Left cardiac atrium (tissue), 4 donors: ENCODE measurements around the gene C2orf92. TPM values are rescaled to one million over a fixed set of nuclear protein-coding genes. Genes with fewer than 3 reads are reported as not detected.

ENCODE experiments used
- ATAC-seq, 2 donors: fragments of 200-7000 bp; cut with Tn5 transposase; one replicate each; pipeline ENCODE4 v1.9.1; 2020; ENCODE audit warnings: mild to moderate bottlenecking in 2 of 2, moderate library complexity in 2 of 2
- DNase-seq: peaks from one replicate; pipeline ENCODE4 v3.0.0-alpha.2; 2020
- intact Hi-C, 2 donors: fragments of 100-400 bp; cut with DNase I; formaldehyde crosslinking; loops; one replicate each; pipeline versions ENCODE4 v1.14.1 to v1.15.1; 2022 to 2023
- total RNA-seq, 2 donors: library from RNA; stranded (reverse); fragmentation: NEBNext Ultra II Directional; extraction: Animal tissue kit (Norgen Biotek cat#: 25700); gene quantifications; one replicate each; pipeline ENCODE4 v1.2.1, GENCODE V29; 2021
- donor health status: DM: no; HTN: yes; CAD: no.
- donor health status: DM: no; HTN: yes; CAD: no; lungs with severe emphysema.
- donor health status: DM: yes; HTN: yes; CAD: no.
- donor health status: Dilated cardiomyopathy.

Gene C2orf92
- total RNA-seq, 2 donors from 2014 or later, result 2.7 to 3.9 TPM

- intact Hi-C loops, result loop anchor here in 1 of 2 donors (10.0 kb wide), 1 partner anchor 665 kb away; no protein-coding TSS in a partner anchor
- ATAC-seq (no peak), DNase-seq (no peak)
Measured at GRCh38 chr2:97719362-97720155, 50.0 kb downstream of the C2orf92 start.

DNA sequence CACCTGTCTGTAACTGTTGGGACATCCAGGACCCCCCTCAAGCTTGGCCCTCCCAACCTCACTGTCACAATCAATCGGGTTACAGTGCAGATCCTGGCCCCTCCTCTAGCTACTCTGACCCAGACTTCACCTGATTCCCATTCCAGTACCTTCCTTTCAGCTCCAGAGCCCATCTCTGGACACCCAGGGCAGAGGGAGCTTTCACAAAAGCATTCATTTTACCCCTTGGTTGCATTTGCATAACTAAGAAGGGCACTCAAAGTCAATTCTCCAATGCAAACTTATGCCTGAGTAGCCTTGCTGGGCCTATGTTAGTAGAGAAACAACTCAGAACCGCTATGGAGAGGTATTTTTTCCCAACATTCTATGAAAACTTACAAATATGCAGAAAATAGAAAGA lies 51.2 kb downstream of the C2orf92 start:
- ATAC-seq, result no peak
- intact Hi-C loops, result no loop called here

DNA sequence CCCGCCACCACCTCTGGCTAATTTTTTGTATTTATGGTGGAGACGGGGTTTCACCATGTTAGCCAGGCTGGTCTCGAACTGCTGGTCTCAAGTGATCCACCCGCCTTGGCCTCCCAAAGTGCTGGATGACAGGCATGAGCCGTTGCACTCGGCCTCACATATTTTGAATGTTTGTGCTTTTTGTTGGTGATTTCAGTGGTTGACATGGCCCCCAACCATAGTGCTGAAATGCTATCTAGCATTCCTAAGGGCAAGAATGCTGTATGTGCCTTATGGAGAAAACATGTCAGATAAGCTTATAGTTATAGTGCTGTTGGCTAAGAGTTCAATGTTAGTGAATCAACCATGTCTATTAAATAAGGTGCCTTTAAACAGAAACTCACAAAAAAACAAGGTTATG lies 52.7 kb downstream of the C2orf92 start:
- ATAC-seq (no peak), DNase-seq (peak; percentile 2)
- intact Hi-C loops, result no loop called here

More for the DNA sequence above, 51.2 kb downstream of the C2orf92 start:
- no peak for DNase-seq

DNA sequence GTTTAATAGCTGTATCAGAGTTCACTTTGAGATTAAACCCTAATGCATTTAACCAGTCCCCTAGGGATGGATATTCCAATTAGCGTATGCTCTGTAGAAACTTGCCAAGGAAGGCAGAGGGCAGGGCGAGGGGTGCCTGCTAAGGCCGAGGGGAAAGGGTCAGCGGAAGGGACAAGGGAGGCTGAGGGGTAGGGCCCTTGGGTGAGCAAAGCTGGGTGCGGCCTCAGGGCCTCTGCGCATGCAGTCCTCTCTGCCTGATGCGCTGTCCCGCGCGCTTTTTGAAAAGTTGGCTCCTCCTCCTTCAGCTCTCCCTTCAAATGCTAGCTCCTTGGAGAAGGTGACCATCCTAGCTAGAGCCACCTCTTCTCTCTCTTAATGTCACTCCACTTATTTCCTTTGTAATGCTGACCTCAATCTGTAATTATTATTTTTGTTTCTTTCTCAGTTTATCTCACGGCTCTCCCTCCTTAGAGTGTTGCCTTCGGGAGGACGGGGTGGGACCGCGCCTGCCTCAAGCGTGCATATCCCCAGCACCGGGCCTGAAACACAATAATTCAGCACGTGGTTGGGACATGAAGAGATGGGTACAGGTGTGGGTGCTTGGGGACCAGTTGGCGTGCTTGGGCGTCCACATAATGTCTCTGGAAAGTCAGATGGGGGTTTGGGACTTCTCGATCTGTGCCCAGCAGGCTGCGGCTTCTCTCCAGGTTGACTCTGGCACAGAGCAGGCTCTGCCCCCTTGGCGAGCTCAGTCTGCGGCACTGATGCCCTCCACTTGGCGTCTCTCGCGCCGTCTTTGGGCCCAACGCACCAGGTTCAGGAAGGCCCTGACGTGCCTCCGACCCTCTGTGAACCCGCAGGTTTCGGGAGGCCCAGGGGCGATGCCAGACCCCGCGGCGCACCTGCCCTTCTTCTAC lies 53.9 kb downstream of the C2orf92 start:
- DNase-seq (peak; percentile 16), ATAC-seq (no peak)
- intact Hi-C loops, result no loop called here

DNA sequence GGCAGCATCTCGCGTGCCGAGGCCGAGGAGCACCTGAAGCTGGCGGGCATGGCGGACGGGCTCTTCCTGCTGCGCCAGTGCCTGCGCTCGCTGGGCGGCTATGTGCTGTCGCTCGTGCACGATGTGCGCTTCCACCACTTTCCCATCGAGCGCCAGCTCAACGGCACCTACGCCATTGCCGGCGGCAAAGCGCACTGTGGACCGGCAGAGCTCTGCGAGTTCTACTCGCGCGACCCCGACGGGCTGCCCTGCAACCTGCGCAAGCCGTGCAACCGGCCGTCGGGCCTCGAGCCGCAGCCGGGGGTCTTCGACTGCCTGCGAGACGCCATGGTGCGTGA lies 54.5 kb downstream of the C2orf92 start:
- no peak for DNase-seq
- ATAC-seq, result no peak
- intact Hi-C loops, result no loop called here

DNA sequence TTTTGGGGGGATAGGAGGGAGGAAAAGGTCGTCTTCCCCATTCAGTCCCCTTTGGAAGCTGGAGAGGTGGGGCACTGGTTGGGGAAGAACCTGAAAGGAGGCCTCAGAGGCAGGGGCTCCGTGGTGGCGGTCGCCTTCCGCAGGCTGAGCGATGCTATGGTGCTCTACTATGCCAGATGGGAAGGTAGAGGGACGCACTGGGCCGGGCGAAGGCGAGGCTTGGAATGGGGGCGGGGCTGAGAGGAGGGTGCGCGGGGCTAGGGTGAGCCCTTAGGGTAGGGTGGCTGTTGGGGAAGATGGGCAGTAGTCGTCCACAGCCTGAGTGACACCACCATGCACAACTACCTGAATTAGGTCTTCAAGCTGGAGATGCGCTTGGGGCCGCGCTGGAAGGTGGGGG lies 55.0 kb downstream of the C2orf92 start:
- intact Hi-C loops, result no loop called here
- ATAC-seq (no peak), DNase-seq (peak; percentile 12)

GRCh38 chr2:97724946-97725688 lies 55.6 kb downstream of the C2orf92 start:
- DNase-seq, result peak; percentile 13
- intact Hi-C loops, result no loop called here
- no peak for ATAC-seq

- ATAC-seq, result peak in 1 of 2 donors; percentile 56
- DNase-seq, result peak; percentile 41
- intact Hi-C loops, result no loop called here
Measured at GRCh38 chr2:97726261-97727064, 57.0 kb downstream of the C2orf92 start.

- intact Hi-C loops, result no loop called here
- DNase-seq (no peak), ATAC-seq (no peak)
Measured at GRCh38 chr2:97727296-97727695, 57.8 kb downstream of the C2orf92 start.

DNA sequence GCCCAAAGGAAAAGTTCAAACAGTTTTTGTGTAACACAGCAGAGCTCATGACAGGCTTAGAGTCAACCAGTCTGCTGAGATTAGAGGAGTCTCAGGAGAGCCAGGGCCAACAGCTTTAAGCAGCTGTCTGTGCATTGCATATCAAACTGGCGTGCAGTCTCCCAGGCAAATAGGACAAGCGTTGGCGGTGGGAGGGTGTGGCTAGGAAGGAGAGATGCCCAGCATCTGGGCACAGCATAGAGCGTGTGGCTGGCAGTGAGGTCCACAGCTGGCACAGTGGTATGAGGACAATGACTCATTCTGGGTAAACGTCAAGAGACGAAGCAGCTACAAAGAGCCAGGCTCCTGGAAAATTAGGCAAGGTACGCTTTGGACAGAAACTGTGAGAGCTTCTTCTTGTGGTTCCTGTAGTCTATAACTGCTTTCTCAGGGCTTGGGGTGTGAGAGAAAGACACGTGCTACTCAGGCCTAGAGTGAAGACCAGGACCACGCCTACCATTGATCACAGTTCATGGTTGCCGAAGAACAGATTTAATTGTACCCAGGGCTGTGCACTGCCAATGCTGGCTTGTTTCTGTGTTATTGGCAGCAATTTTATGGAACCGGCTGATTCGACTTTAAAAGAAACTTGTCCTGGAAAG lies 58.7 kb downstream of the C2orf92 start:
- peak; percentile 66 for DNase-seq
- peak; percentile 54 to 77 for ATAC-seq
- intact Hi-C loops, result no loop called here

GRCh38 chr2:97730245-97730644 lies 60.7 kb downstream of the C2orf92 start:
- intact Hi-C loops, result no loop called here
- ATAC-seq, result no peak

GRCh38 chr2:97731274-97732020 lies 61.9 kb downstream of the C2orf92 start:
- intact Hi-C loops, result no loop called here
- no peak for DNase-seq
- ATAC-seq, result no peak

More at GRCh38 chr2:97730245-97730644, 60.7 kb downstream of the C2orf92 start:
- no peak for DNase-seq

GRCh38 chr2:97732436-97733340 lies 63.2 kb downstream of the C2orf92 start:
- peak; percentile 4 for DNase-seq
- intact Hi-C loops, result no loop called here
- ATAC-seq, result no peak

GRCh38 chr2:97733341-97734035 lies 64.0 kb downstream of the C2orf92 start:
- ATAC-seq, result no peak
- intact Hi-C loops, result no loop called here
- DNase-seq, result no peak

GRCh38 chr2:97734061-97735051 lies 64.8 kb downstream of the C2orf92 start:
- ATAC-seq (no peak), DNase-seq (no peak)
- intact Hi-C loops, result no loop called here
